KMS-11 (cell line): ENCODE measurements around the gene SRPRB.

Experiments
- H2AFZ ChIP-seq: fragments of 200-600 bp; sonication (generic); 2 replicates; pipeline ENCODE4 v1.6.1; 2016; ENCODE audit warnings: antibody characterized with exemption, mixed run types, low read depth
- H3K27ac ChIP-seq: fragments of 200-600 bp; sonication (generic); 2 replicates; pipeline ENCODE4 v1.6.1; 2016; ENCODE audit warnings: mild to moderate bottlenecking, mixed run types
- H3K27me3 ChIP-seq: fragments of 200-600 bp; sonication (generic); 2 replicates; pipeline ENCODE4 v1.6.1; 2017; ENCODE audit warnings: mild to moderate bottlenecking, low read depth, mixed run types, moderate library complexity; ENCODE audit not compliant: insufficient read depth
- H3K36me3 ChIP-seq: fragments of 200-600 bp; sonication (generic); 2 replicates; pipeline ENCODE4 v1.6.1; 2017; ENCODE audit warnings: mild to moderate bottlenecking, mixed run types; ENCODE audit not compliant: insufficient read depth
- H3K4me1 ChIP-seq: fragments of 200-600 bp; sonication (generic); 2 replicates; pipeline ENCODE4 v1.6.1; 2016; ENCODE audit warnings: mild to moderate bottlenecking, low read depth, mixed run types; ENCODE audit not compliant: poor library complexity, severe bottlenecking
- H3K4me2 ChIP-seq: fragments of 200-600 bp; sonication (generic); 2 replicates; pipeline ENCODE4 v1.7.0; 2016; ENCODE audit warnings: mild to moderate bottlenecking, mixed run types
- H3K4me3 ChIP-seq: fragments of 200-600 bp; sonication (generic); IDR thresholded peaks from 2 replicates; pipeline ENCODE4 v1.6.1; 2017; ENCODE audit warnings: low read depth, low read length, mixed read lengths; ENCODE audit not compliant: insufficient read depth
- H3K79me2 ChIP-seq: fragments of 200-600 bp; sonication (generic); 2 replicates; pipeline ENCODE4 v1.6.1; 2016; ENCODE audit warnings: low read depth, mixed run types; ENCODE audit not compliant: insufficient read depth
- H3K9ac ChIP-seq: fragments of 200-600 bp; sonication (generic); 2 replicates; pipeline ENCODE4 v1.6.1; 2016; ENCODE audit warnings: mild to moderate bottlenecking, mixed run types
- H4K20me1 ChIP-seq: fragments of 200-600 bp; sonication (generic); 2 replicates; pipeline ENCODE4 v1.6.1; 2016; ENCODE audit warnings: mild to moderate bottlenecking, mixed run types; ENCODE audit not compliant: insufficient read depth
- TF ChIP-seq, protein P1 (sequence below): fragments of 200-600 bp; sonication (generic); conservative IDR thresholded peaks from 2 replicates; pipeline ENCODE4 v1.6.1; 2017; ENCODE audit warnings: low read depth, mild to moderate bottlenecking, antibody characterized with exemption, low read length, moderate library complexity, mixed read lengths

SRPRB gene

GRCh38 chr3:133761605-133762484 is 43.8 kb upstream of the SRPRB start:
- no peak overlapping the region for H3K4me2 ChIP-seq
- H3K27me3 ChIP-seq, result no peaks in the 10 kb centered on the region
- TF ChIP-seq, protein P1, sequence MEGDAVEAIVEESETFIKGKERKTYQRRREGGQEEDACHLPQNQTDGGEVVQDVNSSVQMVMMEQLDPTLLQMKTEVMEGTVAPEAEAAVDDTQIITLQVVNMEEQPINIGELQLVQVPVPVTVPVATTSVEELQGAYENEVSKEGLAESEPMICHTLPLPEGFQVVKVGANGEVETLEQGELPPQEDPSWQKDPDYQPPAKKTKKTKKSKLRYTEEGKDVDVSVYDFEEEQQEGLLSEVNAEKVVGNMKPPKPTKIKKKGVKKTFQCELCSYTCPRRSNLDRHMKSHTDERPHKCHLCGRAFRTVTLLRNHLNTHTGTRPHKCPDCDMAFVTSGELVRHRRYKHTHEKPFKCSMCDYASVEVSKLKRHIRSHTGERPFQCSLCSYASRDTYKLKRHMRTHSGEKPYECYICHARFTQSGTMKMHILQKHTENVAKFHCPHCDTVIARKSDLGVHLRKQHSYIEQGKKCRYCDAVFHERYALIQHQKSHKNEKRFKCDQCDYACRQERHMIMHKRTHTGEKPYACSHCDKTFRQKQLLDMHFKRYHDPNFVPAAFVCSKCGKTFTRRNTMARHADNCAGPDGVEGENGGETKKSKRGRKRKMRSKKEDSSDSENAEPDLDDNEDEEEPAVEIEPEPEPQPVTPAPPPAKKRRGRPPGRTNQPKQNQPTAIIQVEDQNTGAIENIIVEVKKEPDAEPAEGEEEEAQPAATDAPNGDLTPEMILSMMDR, result no peak
- no peak overlapping the region for H3K4me3 ChIP-seq
- H3K27ac ChIP-seq, result no peak overlapping the region
- H3K9ac ChIP-seq, result no peak overlapping the region
- H2AFZ ChIP-seq, result no peak overlapping the region
- H4K20me1 ChIP-seq, result no peaks in the 10 kb centered on the region
- H3K79me2 ChIP-seq, result no peaks in the 10 kb centered on the region
- no peaks in the 10 kb centered on the region for H3K36me3 ChIP-seq
- H3K4me1 ChIP-seq, result no peaks in the 10 kb centered on the region

GRCh38 chr3:133762539-133762938 is 43.1 kb upstream of the SRPRB start:
- Histone ChIP-seq H3K79me2 (no peaks in the 10 kb centered on the region), H3K4me2 (no peak overlapping the region), H3K4me3 (no peak overlapping the region), H4K20me1 (no peaks in the 10 kb centered on the region), H3K36me3 (no peaks in the 10 kb centered on the region), H3K27ac (no peak overlapping the region), H2AFZ (no peak overlapping the region), H3K27me3 (no peaks in the 10 kb centered on the region), H3K4me1 (no peaks in the 10 kb centered on the region), H3K9ac (no peak overlapping the region)
- TF ChIP-seq, protein P1, result no peak

GRCh38 chr3:133763797-133764683 is 41.6 kb upstream of the SRPRB start:
- no peaks in the 10 kb centered on the region for H3K4me1 ChIP-seq
- H3K4me3 ChIP-seq, result no peak overlapping the region
- no peaks in the 10 kb centered on the region for H4K20me1 ChIP-seq
- no peaks in the 10 kb centered on the region for H3K79me2 ChIP-seq
- no peak overlapping the region for H2AFZ ChIP-seq
- H3K9ac ChIP-seq, result no peak overlapping the region
- H3K27me3 ChIP-seq, result no peaks in the 10 kb centered on the region
- H3K36me3 ChIP-seq, result no peaks in the 10 kb centered on the region
- H3K27ac ChIP-seq, result no peak overlapping the region
- TF ChIP-seq, protein P1, result no peak
- no peak overlapping the region for H3K4me2 ChIP-seq

- no peaks in the 10 kb centered on the region for H3K27me3 ChIP-seq
- H3K9ac ChIP-seq, result no peak overlapping the region
- H3K36me3 ChIP-seq, result no peaks in the 10 kb centered on the region
- no peak overlapping the region for H3K4me3 ChIP-seq
- no peak overlapping the region for H3K4me2 ChIP-seq
- H3K27ac ChIP-seq, result no peak overlapping the region
- no peaks in the 10 kb centered on the region for H4K20me1 ChIP-seq
- H3K79me2 ChIP-seq, result no peaks in the 10 kb centered on the region
- TF ChIP-seq, protein P1, result no peak
- H2AFZ ChIP-seq, result no peak overlapping the region
- H3K4me1 ChIP-seq, result no peaks in the 10 kb centered on the region
Measured at GRCh38 chr3:133765256-133765655, 40.4 kb upstream of the SRPRB start.
